ENCODE results near the gene ATL1.
"Not testable (repeated sequence)": the region's sequence is repeated elsewhere in the genome, so short reads cannot be mapped to it uniquely, and the experiment has no call there.

ATL1 gene

GRCh38 chr14:50657753-50658152 is 97.8 kb downstream of the ATL1 start:
- peak; percentile 35 for DNase-seq (ENCODE audit: low read depth)

- DNase-seq (ENCODE audit: low read depth) = peak; percentile 71
Measured at GRCh38 chr14:50658203-50658602, 98.3 kb downstream of the ATL1 start.

GRCh38 chr14:50659327-50659974 is 99.5 kb downstream of the ATL1 start:
- no peak for DNase-seq (ENCODE audit: low read depth)

GRCh38 chr14:50664579-50664978 is 104.6 kb downstream of the ATL1 start:
- not testable (repeated sequence) for DNase-seq (ENCODE audit: low read depth)

GRCh38 chr14:50665300-50665699 is 105.4 kb downstream of the ATL1 start:
- DNase-seq (ENCODE audit: low read depth) = not testable (repeated sequence)

- peak; percentile 87 for DNase-seq (ENCODE audit: low read depth)
Measured at GRCh38 chr14:50666772-50667683, 107.1 kb downstream of the ATL1 start.

- DNase-seq (ENCODE audit: low read depth) = peak; percentile 2
Measured at GRCh38 chr14:50667684-50667995, 107.7 kb downstream of the ATL1 start.

- DNase-seq (ENCODE audit: low read depth) = peak; percentile 86
Measured at GRCh38 chr14:50667996-50668825, 108.3 kb downstream of the ATL1 start, which contains the start of gene SAV1. Gene SAV1 (minus strand): TSS chr14:50668306. CDS start chr14:50667967, 339 bp downstream.

- DNase-seq (ENCODE audit: low read depth) = no peak
Measured at GRCh38 chr14:50668826-50669143, 108.8 kb downstream of the ATL1 start.

GRCh38 chr14:50669441-50669986 is 109.6 kb downstream of the ATL1 start:
- DNase-seq (ENCODE audit: low read depth) = no peak

GRCh38 chr14:50670196-50670865 is 110.4 kb downstream of the ATL1 start:
- DNase-seq (ENCODE audit: low read depth) = no peak

GRCh38 chr14:50670866-50671256 is 110.9 kb downstream of the ATL1 start:
- DNase-seq (ENCODE audit: low read depth) = no peak

- DNase-seq (ENCODE audit: low read depth) = peak; percentile 40
Measured at GRCh38 chr14:50675597-50675996, 115.7 kb downstream of the ATL1 start.

- no peak for DNase-seq (ENCODE audit: low read depth)
Measured at GRCh38 chr14:50676814-50677516, 117.0 kb downstream of the ATL1 start.

- DNase-seq (ENCODE audit: low read depth) = peak; percentile 55
Measured at GRCh38 chr14:50677527-50678063, 117.7 kb downstream of the ATL1 start.

GRCh38 chr14:50678163-50678562 is 118.2 kb downstream of the ATL1 start:
- no peak for DNase-seq (ENCODE audit: low read depth)

GRCh38 chr14:50679674-50680073 is 119.7 kb downstream of the ATL1 start:
- no peak for DNase-seq (ENCODE audit: low read depth)

All from amniotic epithelial cell (primary cell).